ENCODE results near the gene ZNF445.
A peak's percentile ranks its signal among the peaks of the same experiment; 100 is the strongest.

The ZNF445 gene

GRCh38 chr3:44445786-44446185 lies 31.7 kb downstream of the ZNF445 start:
- no peak for DNase-seq (ENCODE audit: low read depth in 2 of 2)
- TF ChIP-seq, protein P1, sequence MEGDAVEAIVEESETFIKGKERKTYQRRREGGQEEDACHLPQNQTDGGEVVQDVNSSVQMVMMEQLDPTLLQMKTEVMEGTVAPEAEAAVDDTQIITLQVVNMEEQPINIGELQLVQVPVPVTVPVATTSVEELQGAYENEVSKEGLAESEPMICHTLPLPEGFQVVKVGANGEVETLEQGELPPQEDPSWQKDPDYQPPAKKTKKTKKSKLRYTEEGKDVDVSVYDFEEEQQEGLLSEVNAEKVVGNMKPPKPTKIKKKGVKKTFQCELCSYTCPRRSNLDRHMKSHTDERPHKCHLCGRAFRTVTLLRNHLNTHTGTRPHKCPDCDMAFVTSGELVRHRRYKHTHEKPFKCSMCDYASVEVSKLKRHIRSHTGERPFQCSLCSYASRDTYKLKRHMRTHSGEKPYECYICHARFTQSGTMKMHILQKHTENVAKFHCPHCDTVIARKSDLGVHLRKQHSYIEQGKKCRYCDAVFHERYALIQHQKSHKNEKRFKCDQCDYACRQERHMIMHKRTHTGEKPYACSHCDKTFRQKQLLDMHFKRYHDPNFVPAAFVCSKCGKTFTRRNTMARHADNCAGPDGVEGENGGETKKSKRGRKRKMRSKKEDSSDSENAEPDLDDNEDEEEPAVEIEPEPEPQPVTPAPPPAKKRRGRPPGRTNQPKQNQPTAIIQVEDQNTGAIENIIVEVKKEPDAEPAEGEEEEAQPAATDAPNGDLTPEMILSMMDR (IDR thresholded peaks at IDR 0.05; ENCODE audit: low read depth, low read length) = no peak
- H3K4me3 ChIP-seq (replicated peaks in 1 of 2; ENCODE audit: low read depth in 2 of 2, low read length in 2 of 2) = no peak overlapping the region

DNA sequence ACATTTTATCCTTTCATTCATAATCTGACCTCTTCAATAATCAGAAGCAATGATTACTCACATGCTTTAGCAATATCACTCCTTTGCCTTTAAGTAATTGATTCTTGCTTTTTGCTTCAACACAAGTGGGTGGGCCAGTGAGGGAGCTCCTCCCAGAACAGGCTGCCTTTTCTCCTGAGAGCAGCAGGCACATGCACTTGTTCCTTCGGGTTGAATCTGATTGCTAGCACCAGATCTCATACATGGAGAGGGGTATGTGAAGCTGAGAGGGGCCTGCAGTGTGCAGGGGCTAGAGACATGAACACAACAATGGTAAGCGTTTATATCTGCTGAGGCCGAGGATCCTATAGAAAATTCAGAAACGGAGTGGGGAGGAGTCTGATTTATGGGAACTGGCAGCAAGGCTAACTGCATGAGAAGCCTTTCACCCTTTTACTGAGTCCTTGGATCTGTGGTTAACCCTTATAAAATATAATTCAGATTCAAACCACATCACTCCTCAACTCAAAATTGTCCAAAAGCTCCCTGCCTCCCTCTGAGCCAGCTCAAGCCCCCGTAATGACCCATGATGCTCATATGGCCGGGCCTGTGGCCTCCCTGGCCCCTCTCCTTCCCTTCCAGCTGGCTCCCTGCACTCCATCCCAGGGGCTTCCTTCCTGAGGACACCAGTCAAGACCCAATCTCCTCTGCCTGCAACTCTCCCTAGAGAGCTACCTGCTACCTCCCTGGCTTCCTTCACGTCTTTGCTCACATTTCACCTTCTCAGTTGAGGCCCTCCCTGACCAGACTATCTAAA lies 32.4 kb downstream of the ZNF445 start:
- H3K4me3 ChIP-seq (replicated peaks in 1 of 2; ENCODE audit: low read depth in 2 of 2, low read length in 2 of 2) = no peak overlapping the region
- TF ChIP-seq, protein P1 (IDR thresholded peaks at IDR 0.05; ENCODE audit: low read depth, low read length) = no peak
- DNase-seq (ENCODE audit: low read depth in 2 of 2) = no peak

DNA sequence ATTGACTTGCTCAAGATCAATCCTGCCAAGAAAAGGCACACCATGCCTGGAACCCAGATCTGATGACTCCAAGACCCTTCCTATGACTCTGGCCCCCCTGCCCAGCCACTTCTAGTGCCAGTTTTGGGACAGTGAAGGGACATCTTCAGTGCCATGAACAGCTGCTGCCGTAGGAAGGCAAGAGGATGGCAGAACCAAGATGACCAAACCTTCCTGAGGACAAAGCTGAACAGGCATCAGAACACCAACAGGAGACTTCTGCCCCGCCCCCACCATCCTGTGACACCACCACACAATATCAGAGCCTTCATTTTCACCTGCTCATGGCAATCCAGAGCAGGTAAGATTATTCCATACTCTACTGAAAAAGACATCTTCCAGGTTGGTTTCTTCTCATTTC lies 33.0 kb downstream of the ZNF445 start:
- TF ChIP-seq, protein P1 (IDR thresholded peaks at IDR 0.05; ENCODE audit: low read depth, low read length) = no peak
- no peak for DNase-seq (ENCODE audit: low read depth in 2 of 2)
- no peak overlapping the region for H3K4me3 ChIP-seq (replicated peaks in 1 of 2; ENCODE audit: low read depth in 2 of 2, low read length in 2 of 2)

DNA sequence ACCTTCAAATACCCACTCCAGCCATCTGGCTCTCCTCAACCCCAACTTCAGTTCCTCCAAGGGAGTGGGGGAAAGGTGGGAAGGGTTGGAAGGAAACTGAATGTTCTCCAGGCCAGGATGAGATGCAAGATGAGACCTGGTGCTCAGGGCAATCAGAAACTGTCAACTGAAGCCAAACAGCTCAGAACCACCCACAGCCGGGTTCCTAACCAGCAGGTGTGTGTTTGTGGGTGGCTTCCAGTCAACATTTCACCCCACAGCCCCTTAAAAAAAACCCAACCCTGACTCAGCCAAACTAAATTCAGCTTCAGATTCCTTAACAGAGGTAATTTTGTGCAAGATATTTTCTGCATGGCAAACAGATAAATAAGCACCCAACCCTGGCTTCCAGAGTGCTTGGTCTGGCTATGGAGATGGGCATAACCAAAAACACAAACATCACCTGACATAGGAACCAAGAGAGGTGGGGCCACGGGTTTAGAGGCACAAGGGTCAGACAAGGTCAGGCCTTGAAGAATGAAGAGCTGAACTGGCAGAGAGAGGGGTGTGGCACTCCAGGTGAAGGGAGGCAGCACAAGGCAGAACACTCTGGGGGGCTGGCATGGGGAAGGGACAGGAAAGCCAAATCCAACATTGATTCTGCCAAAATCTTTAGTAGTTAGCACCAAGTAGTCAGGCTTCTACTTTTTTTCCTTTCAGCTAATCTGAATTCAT lies 34.7 kb downstream of the ZNF445 start:
- no peak overlapping the region for H3K4me3 ChIP-seq (replicated peaks in 1 of 2; ENCODE audit: low read depth in 2 of 2, low read length in 2 of 2)
- TF ChIP-seq, protein P1 (IDR thresholded peaks at IDR 0.05; ENCODE audit: low read depth, low read length) = no peak
- DNase-seq (ENCODE audit: low read depth in 2 of 2) = no peak

DNA sequence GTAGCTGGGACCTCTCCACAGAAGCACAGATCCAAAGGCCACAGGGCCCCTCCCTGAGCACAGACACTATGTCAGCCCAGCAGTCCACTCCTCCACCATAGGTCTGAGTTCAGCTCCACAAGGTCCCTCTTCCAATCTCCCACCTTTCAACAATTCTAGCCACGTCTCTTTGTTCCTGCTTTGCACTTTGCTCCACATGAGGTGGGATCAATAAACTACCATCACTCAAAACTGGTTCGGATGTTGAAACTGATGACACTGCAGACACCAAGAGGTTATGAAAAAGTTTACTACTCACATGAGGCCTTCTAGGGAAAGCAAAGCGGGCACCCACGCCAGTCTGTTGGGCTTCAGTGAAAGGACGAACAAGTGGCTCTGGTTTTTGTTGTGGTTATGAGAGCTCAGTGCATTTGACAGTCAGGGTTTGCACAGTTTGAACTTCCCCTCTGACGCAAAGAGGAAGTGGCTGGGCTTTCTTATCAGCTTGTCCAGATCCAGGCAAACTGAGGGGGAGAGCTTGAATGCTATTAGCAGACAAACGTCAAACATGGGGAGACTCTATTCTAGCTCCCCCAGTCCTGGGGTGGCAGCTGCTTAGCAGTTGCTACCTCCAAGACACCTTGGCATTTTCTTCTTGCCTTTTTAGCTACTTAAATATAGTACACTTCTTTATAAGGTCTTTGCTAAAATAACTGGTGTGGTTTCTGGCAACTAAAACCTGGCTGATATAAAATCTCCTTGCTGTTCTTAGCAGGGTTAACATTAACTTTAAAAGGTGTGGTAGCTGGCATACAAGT lies 37.8 kb downstream of the ZNF445 start:
- H3K4me3 ChIP-seq (replicated peaks in 1 of 2; ENCODE audit: low read depth in 2 of 2, low read length in 2 of 2) = no peak overlapping the region
- TF ChIP-seq, protein P1 (IDR thresholded peaks at IDR 0.05; ENCODE audit: low read depth, low read length) = no peak
- DNase-seq (ENCODE audit: low read depth in 2 of 2) = peak; percentile 92 to 98

DNA sequence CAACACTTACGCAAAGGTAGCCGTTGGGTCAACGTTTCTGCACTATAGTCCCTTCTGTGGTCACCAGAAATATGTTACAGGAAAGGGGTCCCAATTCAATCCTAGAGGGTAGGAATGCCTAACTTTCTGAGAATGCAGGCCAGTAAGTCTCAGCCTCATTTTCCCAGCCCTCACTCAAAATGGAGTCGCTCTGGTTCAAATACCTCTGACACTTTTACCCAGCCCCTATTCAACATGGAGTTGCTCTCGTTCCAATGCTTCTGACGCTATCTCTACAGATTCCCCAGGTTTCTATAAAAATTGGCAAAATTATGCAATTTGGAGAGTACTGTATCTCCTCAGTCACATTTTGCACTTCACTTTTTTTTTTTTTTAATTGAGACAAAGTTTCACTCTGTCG lies 39.7 kb downstream of the ZNF445 start:
- no peak for DNase-seq (ENCODE audit: low read depth in 2 of 2)
- TF ChIP-seq, protein P1 (IDR thresholded peaks at IDR 0.05; ENCODE audit: low read depth, low read length) = no peak
- no peak overlapping the region for H3K4me3 ChIP-seq (replicated peaks in 1 of 2; ENCODE audit: low read depth in 2 of 2, low read length in 2 of 2)

All from cardiac fibroblast (primary cell).